Hematopoietic multipotent progenitor cell (in vitro differentiated cells): ENCODE data around the gene JAK1. TPM values are rescaled to one million over a fixed set of nuclear protein-coding genes. Genes with fewer than 3 reads are reported as not detected.

Experiments used
- DNase-seq, 3 donors: peaks; one replicate each; pipeline ENCODE4 v3.0.0-alpha.2; 2011 to 2015; ENCODE audit warnings: low read depth in 2 of 3, low spot score in 2 of 3
- total RNA-seq: library from RNA; depleted of rRNA; stranded (reverse); fragments of >200 nt; gene quantifications from one replicate; pipeline ENCODE4 v1.2.3, GENCODE V29; 2012

The JAK1 gene
- total RNA-seq, 1 donor = 80.2 TPM

GRCh38 chr1:64980745-64981600 lies 14.6 kb upstream of the JAK1 start:
- DNase-seq = peak in 1 of 3 donors; percentile 19

GRCh38 chr1:64979358-64979757 lies 13.0 kb upstream of the JAK1 start:
- DNase-seq = no peak

- DNase-seq = no peak
These were observed 10.0 kb upstream of the JAK1 start for GRCh38 chr1:64976361-64976760.

- DNase-seq = no peak
These were observed 9.4 kb upstream of the JAK1 start for GRCh38 chr1:64975740-64976139.

GRCh38 chr1:64975127-64975526 lies 8.8 kb upstream of the JAK1 start:
- no peak for DNase-seq

DNA sequence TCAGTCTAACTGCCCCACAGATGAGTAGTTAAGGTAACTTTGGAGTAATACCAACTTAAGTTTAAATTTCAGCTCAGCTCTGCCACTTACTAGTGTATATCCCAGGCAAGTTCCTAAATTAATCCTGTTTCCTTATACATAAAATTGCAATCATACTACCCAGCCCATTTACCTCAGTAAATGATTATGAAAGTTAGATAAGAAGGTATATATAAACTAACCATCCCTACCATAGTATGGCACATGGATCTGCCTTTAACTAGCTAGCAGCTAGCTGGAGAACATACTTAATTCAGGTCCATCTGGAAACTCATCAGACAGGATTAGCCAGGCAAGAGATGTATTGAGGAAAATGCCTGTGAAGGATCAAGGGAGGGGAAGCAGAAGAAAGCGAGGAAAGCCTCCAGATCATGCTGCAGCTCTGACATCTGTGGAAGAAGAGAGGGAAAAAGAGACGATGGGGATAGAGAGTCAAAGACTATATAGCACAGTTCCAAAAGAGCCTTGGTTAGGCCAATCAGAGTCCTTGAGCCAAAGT lies 8.0 kb upstream of the JAK1 start:
- no peak for DNase-seq

- no peak for DNase-seq
These were observed 6.8 kb upstream of the JAK1 start for GRCh38 chr1:64973061-64973647.

DNA sequence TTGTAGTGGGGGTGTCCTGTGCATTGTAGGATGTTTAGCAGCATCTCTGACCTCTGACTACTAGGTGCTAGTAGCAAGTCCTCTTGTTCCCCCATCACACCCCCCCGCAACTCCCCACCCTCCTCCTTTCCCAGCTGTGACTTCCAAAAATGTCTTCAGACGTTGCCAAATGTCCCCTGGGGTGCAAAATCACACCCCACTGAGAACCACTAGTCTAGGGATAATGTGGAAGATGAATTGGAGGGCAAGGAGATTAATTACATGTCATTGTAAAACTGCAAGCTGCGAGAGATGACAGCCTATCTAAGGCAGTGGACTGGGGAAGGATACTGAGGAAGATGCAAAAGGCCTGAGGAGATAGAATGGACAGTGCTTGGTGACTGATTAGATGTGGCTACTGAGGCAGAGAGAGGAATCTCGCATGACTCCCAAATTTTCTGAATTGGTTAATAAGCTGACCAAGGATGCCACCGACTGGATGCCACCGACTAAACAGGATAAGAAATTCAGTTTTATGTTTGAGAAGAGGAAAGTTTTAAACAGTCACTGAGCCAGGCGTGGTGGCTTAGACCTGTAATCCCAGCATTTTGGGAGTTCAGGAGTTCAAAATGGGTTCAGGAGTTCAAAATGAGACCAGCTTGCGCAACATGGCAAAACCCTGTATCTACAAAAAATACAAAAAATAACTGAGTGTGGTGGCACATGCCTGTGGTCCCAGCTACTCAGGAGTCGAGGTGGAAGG lies 3.1 kb upstream of the JAK1 start:
- DNase-seq = no peak

DNA sequence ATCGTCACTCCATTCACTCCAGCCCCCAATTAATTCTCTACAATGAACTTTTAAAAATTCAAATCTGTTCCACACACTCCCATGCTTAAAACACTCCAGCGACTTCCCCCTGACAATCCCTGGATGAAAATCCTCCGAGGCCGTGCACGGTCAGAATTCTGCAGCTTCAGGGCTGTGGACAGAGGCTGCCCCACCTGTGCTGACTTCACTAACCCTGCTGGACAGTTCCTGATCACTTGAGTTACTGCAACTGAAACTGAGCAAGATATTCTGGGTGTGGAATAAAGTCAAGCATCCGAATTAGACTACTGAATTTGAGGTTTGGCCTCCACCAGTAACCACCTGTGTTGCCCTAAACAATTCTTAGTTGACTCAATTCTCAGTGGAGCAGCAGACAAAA lies 1.0 kb upstream of the JAK1 start:
- DNase-seq = no peak

- peak; percentile 55 to 75 (median 72) for DNase-seq
These were observed 787 bp downstream of the JAK1 start for GRCh38 chr1:64965366-64966157.

GRCh38 chr1:64963466-64963865 lies 2.9 kb downstream of the JAK1 start:
- DNase-seq = no peak

DNA sequence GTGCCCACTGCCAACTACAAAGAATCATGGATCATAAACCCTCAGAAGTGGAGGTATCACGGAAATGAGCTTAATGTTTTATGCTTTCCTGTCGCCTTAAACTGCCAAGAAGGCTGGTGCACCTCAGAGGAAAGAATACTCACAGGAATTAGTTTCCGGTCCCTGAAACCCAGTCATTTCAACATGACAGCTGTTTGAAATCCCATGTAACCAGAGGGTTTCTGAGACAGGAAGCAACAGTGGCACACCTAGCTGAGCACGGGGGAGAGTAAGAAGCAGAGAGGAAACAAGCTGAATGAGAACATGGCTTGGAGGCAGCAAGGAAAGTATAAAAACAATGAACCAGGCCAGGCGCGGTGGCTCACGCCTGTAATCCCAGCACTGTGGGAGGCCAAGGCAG lies 3.9 kb downstream of the JAK1 start:
- DNase-seq = peak in 1 of 3 donors; percentile 17

- no peak for DNase-seq
These were observed 4.4 kb downstream of the JAK1 start for GRCh38 chr1:64961923-64962322.

DNA sequence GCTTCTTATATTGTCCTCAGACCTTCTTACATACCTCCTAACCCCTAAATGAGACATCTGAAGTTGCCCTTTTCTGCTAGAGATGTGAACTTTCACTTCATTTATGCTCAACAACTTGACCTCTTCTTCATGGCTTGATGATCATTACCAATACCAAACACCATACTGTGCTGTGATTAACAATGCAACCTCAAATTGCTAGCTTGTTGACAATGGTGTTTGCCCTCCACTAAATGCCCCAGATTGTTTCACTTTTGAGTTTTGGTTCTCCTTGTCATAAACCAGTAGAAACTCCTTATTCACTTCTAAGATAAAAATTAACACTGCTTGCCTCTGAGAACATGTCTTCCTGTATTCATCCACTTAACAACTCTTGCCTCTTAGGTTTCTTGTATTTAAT lies 5.6 kb downstream of the JAK1 start:
- peak in 1 of 3 donors; percentile 25 for DNase-seq

DNA sequence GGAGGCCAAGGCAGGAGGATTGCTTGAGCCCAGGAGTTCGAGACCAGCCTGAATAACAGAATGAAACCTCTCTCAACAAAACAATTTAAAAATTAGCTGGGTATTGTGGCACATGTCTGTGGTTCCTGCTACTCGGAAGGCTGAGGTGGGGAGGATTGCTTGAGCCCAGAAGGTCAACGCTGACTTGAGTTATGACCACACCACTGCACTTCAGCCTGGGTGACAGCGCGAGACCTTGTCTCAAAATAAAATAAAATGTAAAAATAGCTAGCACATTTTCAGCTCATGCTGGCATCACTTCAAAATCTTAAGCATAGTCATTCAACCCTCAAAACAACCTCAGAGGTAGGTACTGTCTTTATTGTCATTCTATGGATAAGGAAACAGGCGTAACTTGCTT lies 6.4 kb downstream of the JAK1 start:
- peak in 1 of 3 donors; percentile 38 for DNase-seq

GRCh38 chr1:64956733-64957441 lies 9.5 kb downstream of the JAK1 start:
- DNase-seq = peak in 1 of 3 donors; percentile 39

- no peak for DNase-seq
These were observed 10.2 kb downstream of the JAK1 start for GRCh38 chr1:64956010-64956640.

DNA sequence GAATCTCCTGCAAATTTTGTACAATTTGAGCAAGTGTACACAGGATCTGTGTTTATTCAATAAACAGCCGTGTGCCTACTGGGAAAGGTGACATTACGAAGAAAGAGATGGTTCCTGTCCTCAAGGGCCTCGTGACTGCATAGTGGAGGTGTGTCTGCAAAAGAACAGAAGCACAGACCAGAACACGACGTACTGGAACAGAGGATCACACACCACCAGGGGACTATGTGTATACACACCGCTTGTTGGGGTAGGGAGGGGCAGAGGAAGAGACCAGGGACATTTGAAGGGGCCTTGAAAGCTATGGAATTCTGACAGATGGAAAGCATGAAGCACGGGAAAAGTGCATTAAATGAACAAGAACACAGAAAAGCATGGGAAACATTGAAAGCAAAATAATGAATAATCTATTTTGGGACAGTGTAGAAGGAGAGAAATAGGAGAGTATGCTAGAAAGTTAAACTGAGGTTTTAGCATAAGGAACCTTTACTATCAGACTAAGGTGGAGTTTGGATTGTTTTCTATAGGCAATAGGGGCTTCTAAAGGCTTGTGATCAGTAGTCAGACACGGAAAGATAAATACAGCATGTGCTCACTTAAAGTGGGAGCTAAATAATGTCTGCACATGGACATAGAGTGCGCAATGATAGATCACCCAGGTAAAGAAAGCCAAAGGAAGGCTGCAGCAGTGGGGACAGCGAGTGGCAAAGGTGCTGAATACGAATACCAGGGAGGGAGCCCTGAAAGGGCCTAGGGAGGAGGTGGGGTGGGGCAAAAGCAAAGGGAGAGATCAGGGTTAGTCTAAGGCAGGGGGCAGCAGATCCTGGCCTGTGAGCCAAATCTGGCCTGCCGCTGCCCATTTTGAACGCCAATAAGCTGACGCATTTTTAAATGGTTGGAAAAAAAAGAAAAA lies 11.0 kb downstream of the JAK1 start:
- DNase-seq = no peak
